ENCODE data around the gene IGSF21.

- TF ChIP-seq, protein P1, sequence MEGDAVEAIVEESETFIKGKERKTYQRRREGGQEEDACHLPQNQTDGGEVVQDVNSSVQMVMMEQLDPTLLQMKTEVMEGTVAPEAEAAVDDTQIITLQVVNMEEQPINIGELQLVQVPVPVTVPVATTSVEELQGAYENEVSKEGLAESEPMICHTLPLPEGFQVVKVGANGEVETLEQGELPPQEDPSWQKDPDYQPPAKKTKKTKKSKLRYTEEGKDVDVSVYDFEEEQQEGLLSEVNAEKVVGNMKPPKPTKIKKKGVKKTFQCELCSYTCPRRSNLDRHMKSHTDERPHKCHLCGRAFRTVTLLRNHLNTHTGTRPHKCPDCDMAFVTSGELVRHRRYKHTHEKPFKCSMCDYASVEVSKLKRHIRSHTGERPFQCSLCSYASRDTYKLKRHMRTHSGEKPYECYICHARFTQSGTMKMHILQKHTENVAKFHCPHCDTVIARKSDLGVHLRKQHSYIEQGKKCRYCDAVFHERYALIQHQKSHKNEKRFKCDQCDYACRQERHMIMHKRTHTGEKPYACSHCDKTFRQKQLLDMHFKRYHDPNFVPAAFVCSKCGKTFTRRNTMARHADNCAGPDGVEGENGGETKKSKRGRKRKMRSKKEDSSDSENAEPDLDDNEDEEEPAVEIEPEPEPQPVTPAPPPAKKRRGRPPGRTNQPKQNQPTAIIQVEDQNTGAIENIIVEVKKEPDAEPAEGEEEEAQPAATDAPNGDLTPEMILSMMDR (IDR thresholded peaks at IDR 0.05), result no peak
- TF ChIP-seq POLR2A (IDR thresholded peaks at IDR 0.05), result no peak
Measured at GRCh38 chr1:18350747-18351146, 243.1 kb downstream of the IGSF21 start.
